GM23338 (cell line): ENCODE data around the gene TMEM223. TPM values are rescaled to one million over a fixed set of nuclear protein-coding genes. Genes with fewer than 3 reads are reported as not detected.
"Not testable (repeated sequence)": the region's sequence is repeated elsewhere in the genome, so short reads cannot be mapped to it uniquely, and the experiment has no call there.

Source experiments
- ATAC-seq: fragments of 200-7000 bp; cut with Tn5 transposase; 3 replicates; pipeline ENCODE4 v1.9.1; 2020
- DNase-seq: peaks from one replicate; pipeline ENCODE4 v3.0.0-alpha.2; 2015; ENCODE audit warnings: low spot score
- H2AFZ ChIP-seq: fragments of 200-600 bp; sonication (generic); 2 replicates; pipeline ENCODE4 v1.8.0; 2016; ENCODE audit warnings: antibody characterized with exemption, mild to moderate bottlenecking, moderate library complexity
- H3F3A ChIP-seq: fragments of 200-600 bp; sonication (generic); replicated peaks from 2 replicates; pipeline ENCODE4 v1.8.0; 2017; ENCODE audit warnings: antibody characterized with exemption, mixed run types, low read depth
- H3K27ac ChIP-seq: fragments of 200-600 bp; sonication (generic); 2 replicates; pipeline ENCODE4 v1.6.1; 2016; ENCODE audit warnings: low read depth
- H3K27me3 ChIP-seq: fragments of 200-600 bp; sonication (generic); 2 replicates; pipeline ENCODE4 v1.8.0; 2016; ENCODE audit warnings: mild to moderate bottlenecking, mixed run types, moderate library complexity; ENCODE audit not compliant: insufficient read depth
- H3K36me3 ChIP-seq: fragments of 200-600 bp; sonication (generic); 2 replicates; pipeline ENCODE4 v1.8.0; 2016; ENCODE audit warnings: mild to moderate bottlenecking; ENCODE audit not compliant: insufficient read depth
- H3K4me1 ChIP-seq: fragments of 200-600 bp; sonication (generic); 2 replicates; pipeline ENCODE4 v1.8.0; 2016; ENCODE audit warnings: mild to moderate bottlenecking, moderate library complexity; ENCODE audit not compliant: insufficient read depth
- H3K4me2 ChIP-seq: fragments of 200-600 bp; sonication (generic); 2 replicates; pipeline ENCODE4 v1.7.1; 2017; ENCODE audit warnings: mixed run types
- H3K4me3 ChIP-seq: fragments of 200-600 bp; sonication (generic); 2 replicates; pipeline ENCODE4 v1.6.1; 2016; ENCODE audit warnings: mixed run types
- H3K79me2 ChIP-seq: fragments of 200-600 bp; sonication (generic); replicated peaks from 2 replicates; pipeline ENCODE4 v1.8.0; 2017; ENCODE audit warnings: mild to moderate bottlenecking; ENCODE audit not compliant: insufficient read depth
- H3K9me2 ChIP-seq: fragments of 200-600 bp; sonication (generic); 2 replicates; pipeline ENCODE4 v1.8.0; 2017; ENCODE audit not compliant: insufficient read depth
- H4K20me1 ChIP-seq: fragments of 200-600 bp; sonication (generic); replicated peaks from 2 replicates; pipeline ENCODE4 v1.8.0; 2017; ENCODE audit warnings: mild to moderate bottlenecking; ENCODE audit not compliant: insufficient read depth
- H3K27ac Mint-ChIP-seq: 2 replicates; pipeline ENCODE4 v1.8.0; 2020; ENCODE audit warnings: inconsistent platforms, mild to moderate bottlenecking, moderate library complexity, mixed read lengths
- H3K27me3 Mint-ChIP-seq: 3 replicates; pipeline ENCODE4 v1.8.0; 2022; ENCODE audit warnings: low read depth, mild to moderate bottlenecking, moderate library complexity, mixed read lengths, inconsistent platforms; ENCODE audit not compliant: insufficient read depth, poor library complexity
- H3K36me3 Mint-ChIP-seq: 3 replicates; pipeline ENCODE4 v1.8.0; 2021; ENCODE audit warnings: low read depth, mild to moderate bottlenecking, inconsistent platforms, moderate library complexity, mixed read lengths
- H3K4me1 Mint-ChIP-seq: 3 replicates; pipeline ENCODE4 v1.8.0; 2020; ENCODE audit warnings: mild to moderate bottlenecking, inconsistent platforms, mixed read lengths
- H3K4me3 Mint-ChIP-seq: 3 replicates; pipeline ENCODE4 v1.8.0; 2021; ENCODE audit warnings: moderate library complexity, mild to moderate bottlenecking, inconsistent platforms, mixed read lengths
- H3K9me3 Mint-ChIP-seq: 3 replicates; pipeline ENCODE4 v1.8.0; 2020; ENCODE audit warnings: moderate library complexity, mild to moderate bottlenecking, inconsistent platforms, mixed read lengths
- CREB1 ChIP-seq: fragments of 250-450 bp; sonication (Bioruptor Pico); IDR thresholded peaks from 2 replicates; pipeline ENCODE4 v1.5.0; 2020; ENCODE audit warnings: low read depth, mild to moderate bottlenecking, moderate library complexity
- EZH2 ChIP-seq: fragments of 200-600 bp; sonication (generic); IDR thresholded peaks from one replicate; pipeline ENCODE4 v1.8.0; 2017; ENCODE audit warnings: antibody characterized with exemption, mild to moderate bottlenecking, low read depth; ENCODE audit not compliant: unreplicated experiment
- EZH2phosphoT487 ChIP-seq: fragments of 200-600 bp; sonication (generic); IDR thresholded peaks from one replicate; pipeline ENCODE4 v1.8.1; 2018; ENCODE audit warnings: antibody characterized with exemption; ENCODE audit not compliant: unreplicated experiment
- JUNB ChIP-seq: IDR thresholded peaks from one replicate; pipeline ENCODE4 v1.6.1; 2016; ENCODE audit warnings: antibody characterized with exemption; ENCODE audit not compliant: unreplicated experiment
- NANOG ChIP-seq: IDR thresholded peaks from 2 replicates; pipeline ENCODE4 v1.6.1; 2016; ENCODE audit warnings: antibody characterized with exemption, borderline replicate concordance
- POLR2AphosphoS5 ChIP-seq: IDR thresholded peaks from 2 replicates; pipeline ENCODE4 v1.6.1; 2016; ENCODE audit warnings: antibody characterized with exemption, low read depth
- REST ChIP-seq: IDR thresholded peaks from one replicate; pipeline ENCODE4 v1.6.1; 2018; ENCODE audit warnings: antibody characterized with exemption; ENCODE audit not compliant: unreplicated experiment
- STAT1 ChIP-seq: IDR thresholded peaks from one replicate; pipeline ENCODE4 v1.6.1; 2016; ENCODE audit warnings: antibody characterized with exemption; ENCODE audit not compliant: unreplicated experiment
- ZNF114 ChIP-seq: fragments of 250-450 bp; sonication (Bioruptor Pico); IDR thresholded peaks from 2 replicates; pipeline ENCODE4 v1.5.0; 2020; ENCODE audit warnings: mild to moderate bottlenecking, moderate library complexity
- ZNF331 ChIP-seq: fragments of 250-450 bp; sonication (Bioruptor Pico); IDR thresholded peaks from 2 replicates; pipeline ENCODE4 v1.5.0; 2020; ENCODE audit warnings: low read depth, mild to moderate bottlenecking, moderate library complexity
- polyA plus RNA-seq: library from polyadenylated mRNA; unstranded; fragments of >200 nt; fragmentation: Nextera tagmentation; extraction: Ambion mirVana; gene quantifications from 2 replicates; pipeline ENCODE4 v1.2.1, GENCODE V29; 2016
- total RNA-seq: library from RNA; depleted of rRNA; stranded (reverse); fragments of >200 nt; shearing (Covaris generic); gene quantifications from 2 replicates; pipeline ENCODE4 v1.2.3, GENCODE V29; 2014
- TF ChIP-seq, protein P1 (sequence below): IDR thresholded peaks from 2 replicates; pipeline ENCODE4 v1.6.1; 2016; ENCODE audit warnings: antibody characterized with exemption
- TF ChIP-seq, protein P2 (sequence below), 2 experiments: fragments of 200-600 bp in 1 of 2; sonication (generic) in 1 of 2; conservative IDR thresholded peaks; 2 replicates each; pipeline versions ENCODE4 v1.5.1 to v1.6.1; 2016 to 2017; ENCODE audit warnings: antibody characterized with exemption in 2 of 2, low read depth in 2 of 2, mild to moderate bottlenecking in 2 of 2, moderate library complexity in 1 of 2

The TMEM223 gene
- total and polyA plus RNA-seq, 2 experiments from 2014 or later, result 46.1 to 59.6 TPM

DNA sequence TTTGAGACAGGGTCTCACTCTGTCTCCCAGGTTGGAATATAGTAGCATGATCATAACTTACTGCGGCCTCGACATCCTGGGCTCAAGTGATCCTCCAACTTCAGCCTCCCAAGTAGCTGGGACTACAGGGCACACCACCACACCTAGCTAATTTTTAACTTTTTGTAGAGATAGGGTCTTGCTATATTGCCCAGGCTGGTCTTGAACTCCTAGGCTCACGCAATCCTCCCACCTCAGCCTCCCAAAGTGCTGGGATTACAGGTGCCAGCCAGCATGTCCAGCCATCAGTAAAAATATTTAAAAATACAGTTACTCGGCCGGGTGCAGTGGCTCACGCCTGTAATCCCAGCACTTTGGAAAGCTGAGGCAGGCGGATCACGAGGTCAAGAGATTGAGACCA, 36.3 kb upstream of the TMEM223 start:
- peaks cover 14% of the 10 kb centered on the region for H4K20me1 ChIP-seq
- Mint-ChIP-seq H3K27me3 (peaks cover 14% of the 10 kb centered on the region), H3K36me3 (peaks cover 60% of the 10 kb centered on the region), H3K4me1 (peaks cover 12% of the 10 kb centered on the region)
- not testable (repeated sequence) for H3K4me3 ChIP-seq, H3K27ac Mint-ChIP-seq, H3K4me3 Mint-ChIP-seq, H3K4me2 ChIP-seq, H3K27me3 ChIP-seq, ATAC-seq, H3K9me2 ChIP-seq, H3K9me3 Mint-ChIP-seq, DNase-seq, H3K27ac ChIP-seq, H2AFZ ChIP-seq
- peaks cover 21% of the 10 kb centered on the region; the same call in 1 of the 2 replicates for H3F3A ChIP-seq
- H3K4me1 ChIP-seq, result peaks cover 11% of the 10 kb centered on the region
- H3K36me3 ChIP-seq, result peaks cover 16% of the 10 kb centered on the region
- H3K79me2 ChIP-seq, result peaks cover 30% of the 10 kb centered on the region

- Histone ChIP-seq H3F3A (0 out of 2 replicates have a peak, but pooled peaks cover 5% of the 10 kb centered on the region), H3K36me3 (peaks cover 26% of the 10 kb centered on the region), H3K79me2 (peaks cover 10% of the 10 kb centered on the region; the same call in 1 of the 2 replicates), H3K4me3 (no peak overlapping the region), H3K27me3 (no peaks in the 10 kb centered on the region), H3K9me2 (no peaks in the 10 kb centered on the region), H2AFZ (no peak overlapping the region), H3K27ac (no peak overlapping the region), H3K4me1 (no peaks in the 10 kb centered on the region), H4K20me1 (no peaks in the 10 kb centered on the region; the same call in 1 of the 2 replicates), H3K4me2 (no peak overlapping the region)
- H3K27ac Mint-ChIP-seq, result no peak overlapping the region
- H3K4me1 Mint-ChIP-seq, result no peaks in the 10 kb centered on the region
- ATAC-seq, result no peak
- H3K9me3 Mint-ChIP-seq, result no peaks in the 10 kb centered on the region
- no peak overlapping the region for H3K4me3 Mint-ChIP-seq
- no peak for DNase-seq
- H3K27me3 Mint-ChIP-seq, result peaks cover 2% of the 10 kb centered on the region
- peaks cover 71% of the 10 kb centered on the region for H3K36me3 Mint-ChIP-seq
- TF ChIP-seq JUNB, result no peak
- no peak for TF ChIP-seq NANOG
- no peak for TF ChIP-seq EZH2phosphoT487
- TF ChIP-seq, protein P1, sequence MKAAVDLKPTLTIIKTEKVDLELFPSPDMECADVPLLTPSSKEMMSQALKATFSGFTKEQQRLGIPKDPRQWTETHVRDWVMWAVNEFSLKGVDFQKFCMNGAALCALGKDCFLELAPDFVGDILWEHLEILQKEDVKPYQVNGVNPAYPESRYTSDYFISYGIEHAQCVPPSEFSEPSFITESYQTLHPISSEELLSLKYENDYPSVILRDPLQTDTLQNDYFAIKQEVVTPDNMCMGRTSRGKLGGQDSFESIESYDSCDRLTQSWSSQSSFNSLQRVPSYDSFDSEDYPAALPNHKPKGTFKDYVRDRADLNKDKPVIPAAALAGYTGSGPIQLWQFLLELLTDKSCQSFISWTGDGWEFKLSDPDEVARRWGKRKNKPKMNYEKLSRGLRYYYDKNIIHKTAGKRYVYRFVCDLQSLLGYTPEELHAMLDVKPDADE, result no peak
- TF ChIP-seq ZNF114 (CRISPR knock-in tag), result no peak
- TF ChIP-seq ZNF331, result no peak
- no peak for TF ChIP-seq POLR2AphosphoS5
- no peak for TF ChIP-seq STAT1
- TF ChIP-seq EZH2, result no peak
- TF ChIP-seq, protein P2, sequence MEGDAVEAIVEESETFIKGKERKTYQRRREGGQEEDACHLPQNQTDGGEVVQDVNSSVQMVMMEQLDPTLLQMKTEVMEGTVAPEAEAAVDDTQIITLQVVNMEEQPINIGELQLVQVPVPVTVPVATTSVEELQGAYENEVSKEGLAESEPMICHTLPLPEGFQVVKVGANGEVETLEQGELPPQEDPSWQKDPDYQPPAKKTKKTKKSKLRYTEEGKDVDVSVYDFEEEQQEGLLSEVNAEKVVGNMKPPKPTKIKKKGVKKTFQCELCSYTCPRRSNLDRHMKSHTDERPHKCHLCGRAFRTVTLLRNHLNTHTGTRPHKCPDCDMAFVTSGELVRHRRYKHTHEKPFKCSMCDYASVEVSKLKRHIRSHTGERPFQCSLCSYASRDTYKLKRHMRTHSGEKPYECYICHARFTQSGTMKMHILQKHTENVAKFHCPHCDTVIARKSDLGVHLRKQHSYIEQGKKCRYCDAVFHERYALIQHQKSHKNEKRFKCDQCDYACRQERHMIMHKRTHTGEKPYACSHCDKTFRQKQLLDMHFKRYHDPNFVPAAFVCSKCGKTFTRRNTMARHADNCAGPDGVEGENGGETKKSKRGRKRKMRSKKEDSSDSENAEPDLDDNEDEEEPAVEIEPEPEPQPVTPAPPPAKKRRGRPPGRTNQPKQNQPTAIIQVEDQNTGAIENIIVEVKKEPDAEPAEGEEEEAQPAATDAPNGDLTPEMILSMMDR (conservative IDR thresholded peaks at IDR 0.05; ENCODE audit: low read depth in 2 of 2), result no peak
- no peak for TF ChIP-seq REST
- no peak for TF ChIP-seq CREB1 (CRISPR knock-in tag)
Observed at GRCh38 chr11:62823677-62824076, 31.9 kb upstream of the TMEM223 start.
